GM20431 (cell line): Measurements from ENCODE around the gene BANK1.

Source experiments
- in situ Hi-C: fragments of 300-500 bp; cut with MseI, MboI; formaldehyde crosslinking; loops from one replicate; pipeline ENCODE4 v1.15.0; 2020; ENCODE audit warnings: low sequenced_read_pairs; ENCODE audit not compliant: unreplicated experiment

The BANK1 gene

GRCh38 chr4:102094481-102094880, 304.0 kb downstream of the BANK1 start:
- in situ Hi-C loops, result no loop called here

- in situ Hi-C loops, result no loop called here
These were observed 312.8 kb downstream of the BANK1 start for GRCh38 chr4:102103368-102103767.

DNA sequence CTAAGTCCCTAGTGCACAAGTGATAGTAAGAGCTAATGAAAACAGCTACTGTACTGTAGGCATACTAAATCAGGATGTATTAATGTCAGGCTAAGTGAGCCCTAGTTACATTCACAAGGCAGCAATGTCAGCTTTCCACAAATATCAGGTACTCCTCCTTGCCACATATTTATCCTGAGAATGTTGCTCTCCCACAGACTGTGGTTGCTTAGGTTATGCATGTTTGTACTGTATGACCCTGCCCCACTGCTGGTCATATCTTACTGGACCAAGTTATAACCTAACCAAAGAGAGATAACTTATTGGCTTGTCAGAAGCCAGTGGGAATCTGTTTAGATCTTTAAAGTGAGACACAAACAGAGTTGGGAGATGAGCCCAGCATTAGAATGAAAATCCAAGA, 313.7 kb downstream of the BANK1 start:
- in situ Hi-C loops, result no loop called here

DNA sequence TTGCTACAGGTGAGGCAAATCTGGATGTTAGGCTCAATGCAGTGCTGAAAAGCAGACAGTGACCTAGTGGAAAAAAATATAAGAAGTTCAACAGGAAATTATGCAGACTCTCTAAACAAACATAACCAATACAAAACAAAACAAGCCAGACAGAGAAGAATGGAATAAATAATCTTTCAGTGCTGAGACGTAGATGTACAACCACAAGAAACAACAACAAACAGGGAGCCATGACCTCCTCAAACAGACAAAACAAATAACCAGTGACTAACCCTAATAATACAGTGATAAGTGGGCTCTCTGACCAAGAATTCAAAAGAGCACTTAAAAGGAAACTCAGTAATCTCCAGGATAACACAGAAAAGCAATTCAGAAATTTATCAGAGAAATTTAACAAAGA, 315.5 kb downstream of the BANK1 start:
- in situ Hi-C loops, result no loop called here

DNA sequence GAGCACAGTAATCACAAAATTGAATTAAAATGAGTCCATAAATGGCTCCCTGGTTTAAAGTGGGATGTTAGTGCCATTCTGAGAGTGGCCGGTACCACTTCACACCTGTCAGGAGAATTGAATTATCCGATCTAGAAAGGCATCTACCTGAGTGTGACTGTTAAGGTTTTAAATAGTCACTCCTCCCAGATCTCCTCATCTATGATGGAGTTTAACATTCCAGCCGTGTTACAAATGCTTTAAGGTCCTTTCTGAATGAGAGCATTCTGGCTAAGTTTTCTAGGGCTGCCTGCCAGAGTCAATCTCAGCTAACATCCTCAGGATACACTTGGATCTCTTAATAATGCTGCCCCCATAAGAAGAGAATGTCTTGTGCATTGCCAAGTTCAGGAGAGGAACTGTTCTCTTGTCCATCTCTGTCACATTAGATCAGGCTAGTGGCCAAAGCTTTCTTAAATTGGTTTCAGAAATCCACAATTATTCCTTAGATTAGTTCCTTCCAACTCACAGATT, 323.6 kb downstream of the BANK1 start:
- in situ Hi-C loops, result no loop called here

DNA sequence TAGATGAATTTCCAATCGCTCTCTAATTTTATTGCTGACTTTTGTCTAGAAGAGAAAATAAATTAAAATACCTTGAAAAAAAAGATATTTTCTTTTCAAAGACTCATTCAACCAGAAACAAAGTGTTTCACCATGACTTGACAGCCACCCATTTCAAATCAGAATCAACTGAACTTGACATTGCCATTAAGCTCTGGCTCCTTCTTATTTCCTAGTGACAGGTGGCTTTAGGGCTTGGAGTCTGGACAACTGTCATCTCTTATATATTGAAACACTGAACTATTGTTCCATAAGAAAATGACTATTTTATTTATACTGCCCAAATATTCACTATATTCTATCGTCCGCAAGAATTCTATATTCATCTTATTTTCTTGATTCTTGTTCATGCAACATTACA, 325.6 kb downstream of the BANK1 start:
- in situ Hi-C loops, result no loop called here

GRCh38 chr4:102120846-102121245, 330.3 kb downstream of the BANK1 start:
- in situ Hi-C loops, result no loop called here
